GM19438 (cell line): ENCODE data around the gene KCNK4.
"Not testable (repeated sequence)": the region's sequence is repeated elsewhere in the genome, so short reads cannot be mapped to it uniquely, and the experiment has no call there.

Experiments used
- ATAC-seq: cut with Tn5 transposase; IDR thresholded peaks from one replicate; pipeline ENCODE4 v1.9.1; 2021; ENCODE audit warnings: low read depth; ENCODE audit not compliant: unreplicated experiment

KCNK4 gene

DNA sequence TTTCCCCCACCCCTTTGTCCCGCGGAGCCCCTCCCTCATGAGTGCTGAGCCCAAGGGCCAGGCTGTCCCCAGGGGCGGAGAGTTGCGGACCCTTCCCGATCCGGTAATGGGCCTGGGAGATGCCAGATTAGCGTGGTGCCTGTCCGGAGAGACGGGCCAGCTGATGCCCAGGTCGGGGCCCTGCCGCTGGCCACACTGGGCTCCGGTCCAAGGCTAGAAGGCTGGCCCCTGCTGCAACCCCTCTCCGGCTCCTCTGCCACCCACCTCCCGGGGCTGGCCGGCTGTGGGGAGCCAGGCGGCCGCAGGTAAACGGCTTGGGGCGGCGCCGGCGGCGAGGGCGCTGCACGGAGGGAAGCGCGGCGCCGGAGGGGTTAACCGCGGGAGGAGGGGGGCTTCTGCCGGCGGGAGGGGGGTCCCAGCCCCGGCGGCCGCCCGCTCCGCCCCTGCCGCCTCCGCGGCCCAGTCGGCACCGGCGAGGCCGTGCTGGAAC lies at the start of gene KCNK4:
TSS of gene KCNK4 (plus strand) at position 41 of the 490 bp plus-strand sequence. CDS start 1,717 bp downstream, outside the sequence.
- no peak for ATAC-seq

DNA sequence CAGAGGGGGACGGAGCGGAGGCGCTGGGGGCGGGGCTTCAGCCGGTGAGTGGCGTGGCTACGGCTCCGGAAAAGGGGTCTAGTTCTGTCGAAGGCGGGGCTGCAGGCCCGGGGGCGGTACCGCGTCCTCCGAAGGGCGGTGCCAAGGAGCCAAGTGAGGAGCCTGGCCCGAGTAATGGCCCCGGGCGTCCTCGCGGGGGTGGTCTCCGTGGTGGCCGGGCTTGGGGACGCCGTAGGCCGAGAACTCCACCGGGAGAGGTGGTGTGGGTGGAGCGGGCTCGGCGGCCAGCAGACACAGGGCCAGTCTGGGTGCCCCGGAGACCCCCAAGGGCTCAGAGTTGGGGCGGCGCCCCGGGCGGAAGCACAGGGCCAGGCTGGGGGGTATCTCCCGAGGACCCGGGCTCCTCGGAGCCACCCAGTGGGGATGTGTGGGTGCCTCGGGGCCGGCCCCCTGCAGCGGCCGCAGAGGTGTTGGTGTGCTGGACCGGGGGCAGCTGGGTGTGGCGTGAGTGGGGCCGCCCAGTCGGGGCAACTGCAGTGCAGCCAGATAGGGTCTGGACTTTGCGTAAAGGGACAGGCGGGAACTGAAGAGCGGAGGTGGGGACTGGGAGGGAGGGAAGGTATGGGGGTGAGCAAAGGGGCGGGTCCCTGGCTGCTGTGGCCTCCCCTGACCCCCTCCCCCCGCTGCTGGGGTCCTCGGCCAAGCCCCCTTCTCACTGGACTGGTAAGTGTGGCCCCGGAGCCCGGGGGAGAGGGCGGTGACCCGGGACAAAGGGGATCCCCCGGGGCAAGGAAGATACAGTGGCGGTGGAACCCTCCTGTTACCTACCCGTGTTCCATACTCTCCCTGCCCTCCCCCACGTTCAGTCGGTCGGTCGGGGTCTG lies 49.4 kb upstream of the KCNK4 start:
- peak; percentile 6 for ATAC-seq

DNA sequence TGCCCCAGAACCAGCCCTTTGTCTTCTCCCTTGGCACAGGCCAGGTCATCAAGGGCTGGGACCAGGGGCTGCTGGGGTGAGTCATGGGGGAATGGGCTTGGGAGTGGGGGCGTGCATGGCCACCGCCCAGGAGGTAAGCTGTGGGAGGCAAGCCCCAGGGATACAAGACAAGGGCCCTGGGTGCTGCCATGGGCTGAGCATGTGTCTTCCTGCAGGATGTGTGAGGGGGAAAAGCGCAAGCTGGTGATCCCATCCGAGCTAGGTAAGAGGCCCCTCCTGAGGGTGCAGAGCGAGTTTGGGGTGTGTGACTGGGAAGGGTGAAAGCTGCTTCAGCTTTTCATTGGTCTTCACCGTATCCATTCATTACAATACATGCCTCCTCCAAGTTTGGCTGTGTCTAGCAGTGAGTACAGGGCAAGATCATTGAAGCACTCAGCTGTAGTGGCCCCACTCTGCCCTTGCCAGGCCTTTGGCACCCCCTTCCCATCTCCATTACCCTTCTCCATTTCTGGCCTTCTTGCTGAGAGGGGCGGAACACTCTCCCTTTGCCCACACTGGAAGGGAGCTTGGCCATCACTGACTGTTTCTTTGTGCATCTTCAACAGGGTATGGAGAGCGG lies 47.8 kb upstream of the KCNK4 start:
- ATAC-seq: no peak

DNA sequence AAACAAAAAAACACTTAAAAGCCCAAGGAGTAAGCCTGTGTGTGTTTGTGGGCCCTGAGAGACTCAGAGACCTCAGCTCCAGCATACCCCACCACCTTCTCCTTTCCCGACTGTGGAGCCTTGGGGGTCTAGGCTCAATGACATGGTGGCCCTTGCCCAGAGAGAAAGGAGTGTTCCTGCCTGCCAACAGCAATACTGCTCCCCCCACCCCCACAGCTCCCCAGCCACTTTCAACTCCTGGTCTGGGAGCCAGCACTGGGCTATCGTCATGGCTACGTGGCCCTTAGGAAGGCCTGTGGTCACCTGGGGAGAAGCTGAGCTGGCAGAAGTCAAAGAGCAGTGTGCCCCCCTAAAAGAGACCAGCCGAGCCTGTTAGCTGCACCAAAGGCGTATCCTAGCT lies 47.0 kb upstream of the KCNK4 start:
- no peak for ATAC-seq

DNA sequence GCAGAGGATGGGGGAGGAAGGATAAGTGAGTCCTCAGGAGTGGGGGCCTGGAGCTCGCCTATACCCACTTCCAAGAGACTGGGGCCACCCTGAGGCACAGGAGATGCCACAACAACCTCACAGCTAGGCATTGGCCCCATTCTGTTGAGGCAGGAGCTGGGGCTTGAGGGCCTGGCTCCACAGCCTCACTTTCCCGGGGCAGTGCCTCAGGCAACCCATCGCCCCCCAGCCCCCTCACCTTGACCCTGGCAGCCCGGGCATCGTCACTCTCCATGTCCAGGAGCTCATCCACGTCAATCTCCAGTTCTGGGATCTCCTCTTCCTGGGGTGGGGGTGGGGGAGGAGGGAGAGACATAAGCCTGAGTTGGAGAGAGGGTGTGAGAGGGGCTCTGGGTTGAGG lies 46.1 kb upstream of the KCNK4 start:
- no peak for ATAC-seq

DNA sequence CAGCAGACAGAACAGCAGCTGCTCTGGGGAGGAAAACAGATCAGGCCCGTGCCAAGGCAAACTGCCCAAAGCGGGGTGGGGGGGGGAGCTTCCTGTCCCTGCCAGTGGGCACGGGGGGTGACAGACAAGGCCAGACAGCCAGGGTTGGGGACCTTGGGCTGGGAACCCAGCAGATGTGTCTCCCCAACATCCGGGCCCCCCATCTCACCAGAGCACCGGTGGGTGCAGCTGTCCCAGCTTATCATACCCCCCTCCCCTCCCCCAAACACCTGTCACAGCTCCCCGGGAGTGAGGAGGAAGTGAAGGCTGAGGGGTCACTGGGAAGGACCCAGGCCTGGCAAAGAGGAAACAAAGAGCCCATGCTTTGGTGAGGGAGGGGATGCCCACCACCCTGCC lies 45.7 kb upstream of the KCNK4 start:
- no peak for ATAC-seq

DNA sequence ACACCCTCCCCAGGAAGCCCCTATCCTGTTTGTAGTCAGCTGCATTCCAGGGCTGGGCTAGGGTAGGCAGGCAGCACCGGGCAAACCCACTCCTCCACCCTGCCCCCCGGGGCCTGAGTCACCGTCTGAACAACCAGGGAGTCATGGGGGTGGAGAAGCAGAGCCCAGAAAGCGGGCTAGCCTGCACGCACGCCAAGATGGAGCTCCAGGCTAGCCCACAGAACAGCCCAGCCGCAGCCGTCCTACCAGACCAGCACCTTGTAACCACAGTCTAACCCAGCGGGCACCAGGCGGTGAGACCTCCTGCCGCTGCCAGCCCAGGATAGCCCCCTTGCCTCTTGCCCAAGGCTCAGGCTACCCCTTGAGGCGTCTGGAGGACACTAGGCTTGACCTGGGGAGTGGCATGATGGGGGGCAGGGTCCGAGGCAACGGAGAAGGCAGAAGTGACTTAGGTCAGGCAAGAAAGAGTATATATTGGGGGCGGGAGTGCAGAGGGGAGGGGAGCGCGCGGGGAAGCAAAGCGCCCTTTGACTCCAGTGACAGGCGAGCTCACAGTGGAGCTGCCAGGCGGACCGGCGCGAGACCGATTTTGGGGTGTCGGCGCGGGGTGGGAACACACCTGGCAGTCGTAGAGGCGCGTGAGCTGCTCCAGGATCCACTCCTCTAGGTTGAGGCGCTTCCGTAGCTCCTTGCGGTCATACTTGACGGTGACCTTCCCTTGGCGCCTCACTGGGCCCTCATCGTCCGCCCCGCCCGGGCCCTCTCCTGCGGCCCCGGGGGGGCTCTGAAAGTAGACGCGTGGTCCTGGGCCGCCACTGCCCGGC lies 45.1 kb upstream of the KCNK4 start:
- ATAC-seq: no peak

DNA sequence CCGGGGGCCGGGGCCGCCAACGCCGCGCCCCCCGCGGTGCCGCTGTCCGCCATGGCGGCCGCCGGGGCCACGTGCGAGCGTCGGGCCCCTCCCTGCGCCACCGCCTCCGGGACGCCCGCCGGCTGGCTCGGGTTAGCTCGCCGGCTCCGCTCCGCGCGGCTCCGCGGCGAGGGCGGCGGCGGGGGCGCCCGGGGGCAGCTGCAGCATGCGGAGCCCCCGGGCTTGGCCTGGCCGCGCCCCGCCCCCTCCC lies 44.6 kb upstream of the KCNK4 start:
- ATAC-seq: not testable (repeated sequence)

DNA sequence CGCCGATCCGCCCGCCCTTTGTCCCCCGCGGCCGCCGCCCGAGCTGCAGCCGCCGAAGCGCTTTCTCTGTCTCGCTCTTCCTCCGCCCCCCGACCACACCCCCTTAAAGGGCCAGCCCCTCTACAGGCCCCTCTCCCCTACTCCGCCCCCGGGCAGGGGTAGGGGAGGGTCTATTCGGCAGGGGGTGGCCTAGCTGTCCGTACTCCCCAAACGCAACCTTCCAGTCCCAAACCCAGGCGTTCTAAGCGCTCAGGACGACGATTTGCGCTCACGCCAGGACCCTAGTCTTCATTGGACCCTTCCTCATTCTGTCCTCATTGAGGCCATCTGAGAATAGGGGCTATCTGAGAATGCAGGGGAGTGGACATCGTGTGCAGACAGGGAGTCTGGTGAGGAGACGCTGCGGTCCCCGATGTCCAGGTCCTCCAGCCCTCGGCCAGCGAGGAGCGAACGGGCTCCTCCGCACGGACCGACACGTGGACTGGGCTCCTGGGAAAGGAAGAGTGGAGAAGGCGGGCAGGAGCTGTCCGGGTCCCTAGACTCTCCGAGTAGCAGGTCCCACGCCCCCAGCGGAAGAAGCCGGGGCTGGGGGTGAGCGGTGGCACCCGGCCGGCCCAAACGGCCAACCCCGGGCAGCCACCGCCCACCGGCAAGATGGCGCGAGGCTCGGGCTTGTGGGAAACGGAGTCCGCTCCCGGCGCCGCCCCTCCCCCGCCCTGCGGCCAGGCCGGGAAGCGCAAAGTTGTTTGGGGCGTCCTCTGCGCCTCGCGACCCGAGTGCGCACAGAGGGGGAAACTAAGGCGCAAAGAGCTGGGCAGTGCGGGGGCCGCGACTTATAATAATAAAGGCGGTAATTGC lies 44.0 kb upstream of the KCNK4 start, which contains the start of gene PPP1R14B:
TSS of gene PPP1R14B (minus strand) at position 73 of the 858 bp plus-strand sequence. CDS start 270 bp downstream, outside the sequence.
- ATAC-seq: no peak

DNA sequence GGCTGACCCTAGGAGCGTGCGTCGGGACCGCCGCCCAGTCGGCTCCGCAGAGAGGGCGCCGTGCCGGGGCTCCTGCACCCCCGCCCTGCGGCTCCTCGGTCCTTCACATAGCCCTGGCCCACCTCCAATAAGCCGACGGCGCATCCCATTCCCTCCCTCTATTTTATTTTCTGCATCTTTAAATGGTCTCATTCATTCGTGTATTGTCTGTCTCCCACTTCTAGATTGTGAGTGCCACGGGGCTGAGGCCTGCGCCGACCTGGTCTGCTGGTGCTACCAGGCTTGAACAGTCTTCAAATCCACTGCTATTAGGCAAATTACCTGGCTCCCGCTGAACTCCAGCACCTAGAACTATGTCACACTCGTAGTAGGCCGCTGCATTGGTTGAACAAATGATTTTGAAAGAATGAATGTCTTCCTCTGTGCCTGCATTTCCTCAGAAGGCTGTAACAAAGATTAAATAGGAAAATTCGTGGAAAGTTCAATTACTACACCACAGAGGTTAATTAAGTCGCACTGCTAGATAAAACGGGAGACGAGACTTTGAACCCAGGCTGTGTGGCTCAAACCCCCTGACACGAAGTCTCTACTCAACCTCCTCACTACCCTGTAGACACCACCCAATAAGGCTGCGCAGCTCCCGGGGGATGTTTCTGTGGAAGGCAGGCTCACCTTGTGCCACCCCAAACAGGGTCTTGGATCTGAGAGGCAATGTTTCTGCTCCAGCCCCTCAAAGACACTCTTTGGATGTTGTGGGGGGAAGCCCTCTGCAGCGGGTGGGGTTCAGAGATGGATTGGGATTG lies 43.2 kb upstream of the KCNK4 start:
- no peak for ATAC-seq

DNA sequence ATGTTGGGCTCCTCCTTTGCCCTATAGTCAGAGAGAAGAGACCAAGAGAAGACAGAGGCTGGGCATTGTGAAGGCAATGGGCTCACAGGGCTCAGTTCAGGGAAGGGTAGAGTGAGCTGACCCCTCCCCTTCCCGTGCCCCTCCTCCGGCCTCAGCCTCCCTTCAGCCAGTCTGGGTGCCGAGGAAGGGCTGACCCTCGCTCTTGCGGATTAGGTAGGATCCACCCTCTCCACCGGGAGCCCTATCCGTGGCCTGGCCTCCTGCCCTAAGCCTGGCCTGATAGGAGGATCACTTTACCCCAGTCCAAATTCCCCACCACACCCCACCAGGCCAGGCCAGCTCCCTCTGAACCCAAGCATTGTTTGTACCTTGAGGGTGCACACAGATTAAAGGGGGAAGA lies 42.5 kb upstream of the KCNK4 start:
- no peak for ATAC-seq

DNA sequence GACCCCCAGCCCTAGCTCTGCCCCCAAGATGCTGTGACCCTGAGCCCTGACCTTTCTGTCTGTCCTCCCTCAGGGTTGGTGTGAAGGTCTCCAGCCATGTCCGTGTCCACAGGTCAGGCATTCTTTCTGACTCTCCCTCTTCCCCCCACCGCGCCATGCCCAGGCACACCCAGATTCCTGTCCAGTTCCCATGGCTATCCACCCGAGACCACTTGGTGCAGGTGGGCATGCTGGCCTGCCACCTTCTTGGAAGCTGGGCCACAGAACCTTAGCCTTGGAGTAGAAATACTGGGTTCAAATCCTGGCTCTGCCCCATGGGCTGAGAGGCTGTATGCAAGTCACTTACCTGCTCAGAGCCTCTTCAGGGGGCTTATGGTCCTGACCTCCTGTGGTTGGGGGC lies 42.1 kb upstream of the KCNK4 start:
- ATAC-seq: no peak

DNA sequence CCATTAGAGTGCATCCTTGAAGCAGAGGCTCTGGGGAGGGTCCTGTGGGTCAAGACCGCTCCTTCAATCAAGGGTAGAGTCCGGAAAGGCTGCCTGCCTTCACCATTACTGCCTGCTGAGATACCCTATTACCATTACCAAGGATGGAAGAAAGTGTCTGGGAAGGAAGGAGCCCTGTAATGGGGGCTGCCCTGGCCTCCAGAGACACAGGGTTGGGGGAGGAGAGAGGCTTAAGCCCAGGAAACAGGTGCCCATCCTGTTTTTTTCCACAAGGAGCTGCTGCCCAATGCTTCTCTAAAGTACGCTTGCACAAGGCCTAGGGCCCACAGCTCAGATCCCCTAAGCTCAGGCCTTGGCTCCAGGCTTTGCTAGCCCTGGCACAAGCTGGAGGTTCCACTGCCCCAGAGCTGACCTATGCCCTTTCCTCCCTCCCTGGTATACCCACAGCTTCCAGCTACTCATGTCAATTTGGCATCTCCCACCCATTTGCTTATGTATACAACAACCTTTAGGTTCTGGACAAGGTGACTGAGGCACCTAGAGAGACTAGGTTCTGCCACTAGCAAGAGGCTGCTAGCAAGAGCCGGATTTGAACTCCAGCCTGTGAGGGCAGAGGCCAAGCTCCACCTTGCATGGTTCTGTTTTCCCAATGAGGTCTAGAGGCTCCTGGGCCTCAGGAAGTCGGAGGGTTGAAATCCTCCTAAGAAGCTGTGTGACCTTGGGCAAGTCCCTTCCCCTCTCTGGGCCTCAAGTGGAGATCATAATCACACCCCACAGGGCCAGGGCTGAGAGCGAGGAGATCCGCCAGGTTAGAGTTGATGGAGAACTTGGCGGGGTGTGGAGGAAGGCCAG lies 41.3 kb upstream of the KCNK4 start:
- no peak for ATAC-seq

DNA sequence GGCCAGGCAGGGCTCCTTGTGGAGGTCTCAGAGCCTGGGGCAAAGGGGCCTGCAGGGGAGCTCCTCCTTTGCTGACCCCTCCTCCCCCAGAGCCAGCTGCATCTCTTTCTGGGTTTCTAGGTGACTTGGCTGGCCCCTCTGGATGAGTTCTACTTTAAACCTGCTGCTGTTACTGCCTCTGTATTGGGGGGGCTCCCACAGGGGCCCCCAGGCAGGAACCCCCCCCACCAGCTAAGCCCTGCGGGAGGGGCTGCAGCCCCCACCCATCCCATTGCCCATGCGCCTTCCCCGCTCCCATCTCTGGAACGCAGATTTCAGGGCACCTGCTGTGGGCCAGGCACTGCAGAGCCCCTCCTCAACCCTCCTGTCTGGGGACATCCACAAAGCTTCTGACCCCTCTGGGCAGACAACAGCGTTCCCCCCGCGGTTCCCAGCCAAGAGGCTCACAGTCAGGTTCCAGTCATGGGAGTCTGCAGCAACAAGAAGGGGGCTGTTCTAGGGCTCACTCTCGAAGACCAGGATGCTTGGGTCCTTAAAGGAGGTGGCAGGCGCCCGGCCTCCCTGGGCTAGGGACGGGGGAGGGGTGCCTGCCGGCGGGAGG lies 40.6 kb upstream of the KCNK4 start:
- no peak for ATAC-seq

DNA sequence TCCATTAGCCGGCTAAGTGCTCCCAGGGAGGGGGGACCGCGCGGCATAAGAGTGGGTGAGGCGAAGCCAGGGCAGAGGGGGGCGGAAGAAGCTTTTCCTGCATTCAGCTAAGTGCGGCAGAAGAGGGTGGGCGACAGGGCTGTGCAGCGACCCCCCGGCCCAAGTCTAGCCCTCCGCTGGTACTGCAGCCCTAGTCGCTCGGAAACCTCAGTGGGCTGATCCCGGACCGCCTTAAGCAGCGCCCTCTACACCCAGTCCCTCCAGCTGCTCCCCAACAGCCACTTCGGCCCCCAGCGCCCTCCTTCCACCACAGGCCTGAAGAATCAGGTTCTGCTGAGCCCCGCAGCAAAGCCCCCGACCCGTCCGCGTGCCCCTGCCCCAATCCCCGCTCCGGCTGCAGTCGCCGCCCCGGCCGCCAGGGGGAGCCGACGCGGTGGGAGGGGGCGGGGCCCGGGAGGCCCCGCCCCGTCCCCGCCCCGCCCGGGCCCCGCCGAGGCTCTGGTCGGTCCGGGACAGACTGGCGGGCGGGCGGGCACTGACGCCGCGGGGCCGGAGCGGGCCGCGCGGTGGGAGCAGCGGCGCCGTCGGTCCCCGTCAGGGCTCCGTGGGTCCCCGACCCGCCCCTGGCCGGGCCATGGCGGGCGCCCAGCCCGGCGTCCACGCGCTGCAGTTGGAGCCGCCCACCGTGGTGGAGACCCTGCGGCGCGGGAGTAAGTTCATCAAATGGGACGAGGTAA lies 39.9 kb upstream of the KCNK4 start, which contains the start of gene PLCB3:
TSS of gene PLCB3 (plus strand) at position 515 of the 737 bp plus-strand sequence. CDS start at position 635, 120 bp downstream.
- ATAC-seq: no peak

DNA sequence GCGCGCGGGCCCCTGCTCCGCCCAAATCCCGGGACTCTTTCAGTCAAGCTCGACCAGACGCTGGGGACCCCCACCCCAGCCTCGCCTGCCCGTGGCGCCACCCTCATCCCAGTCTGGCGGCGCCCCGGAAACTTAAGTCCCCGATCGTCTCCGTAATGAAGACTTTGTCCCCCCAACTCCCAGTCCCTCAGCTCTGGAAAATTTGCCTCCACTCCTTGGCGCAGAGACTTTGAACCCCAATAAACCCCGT lies 39.4 kb upstream of the KCNK4 start:
- no peak for ATAC-seq

DNA sequence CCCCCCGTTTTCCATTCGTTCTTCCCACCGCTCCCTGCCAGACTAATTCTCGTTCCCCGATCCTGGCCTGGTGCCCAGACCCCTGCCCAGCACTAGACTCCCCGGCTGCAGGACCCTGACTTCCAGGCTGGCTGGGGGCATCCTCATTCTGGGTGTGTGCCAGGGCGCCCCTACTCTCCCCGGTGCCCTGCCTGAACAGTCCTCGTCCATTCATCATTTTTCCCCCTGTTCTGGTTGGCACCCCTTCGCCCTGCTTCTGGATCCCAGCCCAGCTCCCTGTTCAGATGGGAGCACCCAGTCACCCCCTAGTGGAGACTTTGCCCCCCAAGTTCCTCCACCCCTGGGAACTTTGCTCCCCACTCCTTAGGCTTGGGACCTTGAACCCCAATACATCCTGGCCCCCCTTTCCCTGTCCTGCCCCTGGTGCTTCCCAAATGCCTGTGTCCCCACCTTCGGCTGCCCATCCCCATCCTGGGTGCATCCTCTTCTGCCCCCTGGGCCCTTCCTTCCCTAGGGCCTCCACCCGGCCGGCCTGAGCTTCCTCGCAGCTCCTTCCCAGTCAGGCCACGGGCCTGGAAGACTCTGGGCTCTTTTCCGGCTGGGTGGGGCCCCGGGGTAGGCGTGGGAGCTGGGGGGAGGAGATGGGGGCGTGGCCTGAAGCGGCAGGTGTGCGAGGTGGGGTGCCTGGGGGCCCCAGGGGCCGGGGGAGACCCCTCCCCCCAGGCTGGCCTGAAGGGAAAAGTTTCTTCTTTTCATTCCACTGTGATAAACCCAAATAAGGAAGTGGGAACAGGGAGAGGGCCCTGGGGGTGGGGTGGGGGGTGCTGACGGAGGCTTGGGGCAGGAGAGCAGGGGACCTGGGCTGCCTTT lies 38.9 kb upstream of the KCNK4 start:
- no peak for ATAC-seq
